Head of caudate nucleus (tissue), 42 donors: ENCODE data around the gene COBLL1.

Experiments used
- DNase-seq, 42 donors: peaks; one replicate each; pipeline versions ENCODE4 v3.0.0 to v3.0.0-alpha.2; 2020 to 2021; ENCODE audit warnings: mixed read lengths in 7 of 42
- intact Hi-C: fragments of 100-400 bp; cut with DNase I; formaldehyde crosslinking; loops from one replicate; pipeline ENCODE4 v1.15.0; 2022

COBLL1 gene, protein sequence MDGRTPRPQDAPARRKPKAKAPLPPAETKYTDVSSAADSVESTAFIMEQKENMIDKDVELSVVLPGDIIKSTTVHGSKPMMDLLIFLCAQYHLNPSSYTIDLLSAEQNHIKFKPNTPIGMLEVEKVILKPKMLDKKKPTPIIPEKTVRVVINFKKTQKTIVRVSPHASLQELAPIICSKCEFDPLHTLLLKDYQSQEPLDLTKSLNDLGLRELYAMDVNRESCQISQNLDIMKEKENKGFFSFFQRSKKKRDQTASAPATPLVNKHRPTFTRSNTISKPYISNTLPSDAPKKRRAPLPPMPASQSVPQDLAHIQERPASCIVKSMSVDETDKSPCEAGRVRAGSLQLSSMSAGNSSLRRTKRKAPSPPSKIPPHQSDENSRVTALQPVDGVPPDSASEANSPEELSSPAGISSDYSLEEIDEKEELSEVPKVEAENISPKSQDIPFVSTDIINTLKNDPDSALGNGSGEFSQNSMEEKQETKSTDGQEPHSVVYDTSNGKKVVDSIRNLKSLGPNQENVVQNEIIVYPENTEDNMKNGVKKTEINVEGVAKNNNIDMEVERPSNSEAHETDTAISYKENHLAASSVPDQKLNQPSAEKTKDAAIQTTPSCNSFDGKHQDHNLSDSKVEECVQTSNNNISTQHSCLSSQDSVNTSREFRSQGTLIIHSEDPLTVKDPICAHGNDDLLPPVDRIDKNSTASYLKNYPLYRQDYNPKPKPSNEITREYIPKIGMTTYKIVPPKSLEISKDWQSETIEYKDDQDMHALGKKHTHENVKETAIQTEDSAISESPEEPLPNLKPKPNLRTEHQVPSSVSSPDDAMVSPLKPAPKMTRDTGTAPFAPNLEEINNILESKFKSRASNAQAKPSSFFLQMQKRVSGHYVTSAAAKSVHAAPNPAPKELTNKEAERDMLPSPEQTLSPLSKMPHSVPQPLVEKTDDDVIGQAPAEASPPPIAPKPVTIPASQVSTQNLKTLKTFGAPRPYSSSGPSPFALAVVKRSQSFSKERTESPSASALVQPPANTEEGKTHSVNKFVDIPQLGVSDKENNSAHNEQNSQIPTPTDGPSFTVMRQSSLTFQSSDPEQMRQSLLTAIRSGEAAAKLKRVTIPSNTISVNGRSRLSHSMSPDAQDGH

DNA sequence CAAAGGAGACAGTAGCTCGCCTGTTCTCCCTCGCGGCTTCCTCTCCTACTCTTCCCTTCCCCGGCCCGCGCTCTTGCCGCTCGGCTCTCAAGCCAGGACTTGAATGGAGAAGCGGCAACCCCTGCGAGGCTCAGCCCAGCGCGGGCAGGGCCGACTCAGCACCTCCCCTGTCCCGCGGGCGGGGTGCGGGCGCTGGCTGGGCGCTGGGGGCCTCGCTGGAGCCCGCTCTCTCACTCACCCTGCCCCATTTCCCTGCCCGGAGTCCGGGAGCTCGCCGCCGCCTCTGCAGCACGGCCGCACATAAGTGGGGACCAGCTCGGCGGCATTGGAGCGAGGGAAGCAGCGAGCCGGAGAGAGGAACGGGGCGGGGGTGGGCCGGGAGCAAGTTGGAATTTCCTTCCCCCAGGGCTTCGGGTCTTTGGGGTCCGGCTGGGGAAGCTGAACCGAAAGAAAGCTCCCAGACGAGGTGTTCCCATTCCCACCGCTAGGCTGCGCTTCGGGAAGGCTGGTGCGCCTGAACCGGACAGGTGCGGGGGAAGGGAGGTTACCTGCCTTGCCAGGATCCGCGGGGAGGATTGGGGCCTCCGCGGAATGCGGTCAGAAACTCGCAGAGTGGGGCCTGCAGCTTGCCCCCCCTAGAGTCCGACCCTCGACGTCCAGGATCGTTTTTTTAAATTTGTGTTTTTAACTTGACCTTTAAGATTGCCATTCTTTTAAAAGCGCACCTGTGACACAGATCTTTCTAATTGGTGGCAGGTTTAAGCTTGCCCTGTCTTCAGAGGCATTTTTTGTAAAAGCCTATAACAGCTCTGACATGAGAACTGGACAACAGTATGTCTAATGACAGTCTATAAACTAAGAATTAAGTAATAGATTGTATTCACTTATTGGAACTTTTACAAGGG is at the start of gene COBLL1:
Gene COBLL1 (minus strand): TSS at position 105 of the 905 bp plus-strand sequence. CDS start 627 bp downstream, outside the sequence.
- peak; percentile 14 to 80 (median 57) for DNase-seq
- intact Hi-C loops: no loop called here

DNA sequence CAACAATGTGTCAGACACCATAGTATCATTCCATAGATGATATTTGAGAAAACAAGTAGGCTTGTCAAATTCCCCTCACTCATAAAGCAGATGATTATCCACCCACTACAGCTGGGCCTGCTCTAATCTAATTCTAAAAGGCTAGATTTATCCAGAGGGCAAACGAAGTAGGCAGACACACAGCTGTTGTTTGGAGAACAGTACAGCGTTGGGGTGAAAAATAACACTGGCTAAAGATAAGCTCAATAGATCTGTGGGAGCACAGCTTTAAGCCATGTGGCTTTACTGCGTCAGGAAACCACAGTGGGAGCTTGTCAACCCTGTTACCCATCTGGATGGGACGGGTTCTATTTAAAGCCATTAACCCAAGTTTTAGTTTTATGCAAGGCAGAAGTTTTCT is 48.9 kb upstream of the COBLL1 start:
- intact Hi-C loops: no loop called here
- no peak for DNase-seq

DNA sequence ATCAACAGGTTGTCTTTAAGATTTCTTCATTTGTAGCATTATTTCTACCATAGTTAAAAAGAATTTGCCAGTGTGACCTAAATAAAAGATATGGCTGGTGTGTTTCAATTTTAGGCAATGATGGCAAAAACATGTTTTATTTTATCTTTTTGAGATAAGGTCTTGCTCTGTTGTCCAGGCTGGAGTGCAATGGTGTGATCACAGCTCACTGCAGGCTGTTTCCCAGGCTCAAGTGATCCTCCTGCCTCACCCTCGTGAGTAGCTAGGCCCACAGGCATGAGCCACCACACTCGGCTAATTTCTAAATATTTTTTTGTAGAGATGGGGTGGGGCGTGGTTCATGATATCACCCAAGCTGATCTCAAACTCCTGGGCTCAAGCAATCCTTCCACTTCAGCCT is 47.0 kb upstream of the COBLL1 start:
- no peak for DNase-seq

DNA sequence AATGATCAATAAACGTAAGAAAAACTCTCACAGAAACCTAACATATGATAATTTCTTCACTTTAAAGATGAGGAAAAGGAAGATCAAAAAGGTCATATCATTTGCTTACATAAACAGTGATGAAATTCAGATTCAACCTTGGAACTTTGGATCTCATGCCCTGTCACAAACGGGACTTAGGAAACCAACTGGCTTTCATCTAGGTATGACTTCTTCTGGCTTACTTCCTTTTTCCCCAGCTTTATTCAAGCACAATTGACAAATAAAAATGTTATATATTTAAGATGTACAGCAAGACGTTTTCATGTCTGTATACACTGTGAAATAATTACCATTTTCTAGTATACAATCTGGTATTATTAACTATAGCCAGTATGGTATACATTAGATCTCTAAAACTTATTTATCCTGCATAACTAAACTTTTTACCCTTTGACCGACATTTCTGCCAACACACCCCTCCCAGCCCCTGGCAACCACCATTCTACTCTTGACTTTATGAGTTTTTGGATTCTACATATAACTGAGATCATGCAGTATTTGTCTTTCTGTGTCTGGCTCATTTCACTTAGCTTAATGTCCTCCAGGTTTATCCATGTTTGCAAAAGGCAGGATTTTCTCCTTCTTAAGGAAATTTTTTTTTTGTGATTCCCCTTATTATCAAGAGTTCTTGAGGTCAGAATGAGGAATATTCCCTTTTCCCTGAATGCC is 46.0 kb upstream of the COBLL1 start:
- DNase-seq: no peak
- intact Hi-C loops: no loop called here

More for the DNA sequence above, 47.0 kb upstream of the COBLL1 start:
- intact Hi-C loops: no loop called here

DNA sequence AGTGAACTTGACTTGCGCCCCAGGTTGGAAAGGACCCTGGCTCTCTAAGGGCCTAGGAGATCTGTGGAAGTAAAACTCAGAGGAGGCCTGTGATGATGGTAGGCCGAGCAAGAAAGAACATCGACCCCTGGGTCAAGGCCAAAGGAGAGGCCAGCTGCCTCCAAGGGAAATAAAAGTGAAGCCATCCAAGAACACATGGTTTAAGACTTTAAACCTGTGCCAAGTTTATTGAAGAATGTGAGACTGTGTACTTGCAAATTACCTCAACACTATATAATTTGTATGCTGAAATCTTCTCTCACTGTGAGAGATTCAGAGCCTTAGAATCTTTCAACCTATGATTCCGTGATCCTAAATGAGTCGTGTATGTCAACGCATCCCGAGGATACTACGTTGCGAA is 40.7 kb upstream of the COBLL1 start:
- intact Hi-C loops: no loop called here
- no peak for DNase-seq

DNA sequence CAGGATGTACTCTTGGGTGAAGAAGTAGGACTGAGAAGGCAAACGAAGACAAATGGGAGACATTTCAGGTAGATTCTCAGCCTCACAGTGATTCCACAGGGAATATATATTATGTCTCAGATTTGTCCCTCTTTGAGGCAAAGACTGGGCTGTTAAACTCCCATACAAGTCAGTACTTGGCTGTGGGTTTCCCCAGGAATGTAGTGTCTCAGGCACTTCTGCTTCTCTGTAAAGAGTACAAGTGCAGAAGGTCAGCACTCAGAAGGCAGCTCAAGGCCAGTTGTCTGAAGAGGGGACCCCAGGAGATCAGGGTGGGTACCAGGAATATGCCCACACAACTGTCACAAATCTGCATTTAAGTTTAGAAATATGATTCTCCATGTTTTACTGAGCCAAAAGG is 39.9 kb upstream of the COBLL1 start:
- intact Hi-C loops: no loop called here
- no peak for DNase-seq

DNA sequence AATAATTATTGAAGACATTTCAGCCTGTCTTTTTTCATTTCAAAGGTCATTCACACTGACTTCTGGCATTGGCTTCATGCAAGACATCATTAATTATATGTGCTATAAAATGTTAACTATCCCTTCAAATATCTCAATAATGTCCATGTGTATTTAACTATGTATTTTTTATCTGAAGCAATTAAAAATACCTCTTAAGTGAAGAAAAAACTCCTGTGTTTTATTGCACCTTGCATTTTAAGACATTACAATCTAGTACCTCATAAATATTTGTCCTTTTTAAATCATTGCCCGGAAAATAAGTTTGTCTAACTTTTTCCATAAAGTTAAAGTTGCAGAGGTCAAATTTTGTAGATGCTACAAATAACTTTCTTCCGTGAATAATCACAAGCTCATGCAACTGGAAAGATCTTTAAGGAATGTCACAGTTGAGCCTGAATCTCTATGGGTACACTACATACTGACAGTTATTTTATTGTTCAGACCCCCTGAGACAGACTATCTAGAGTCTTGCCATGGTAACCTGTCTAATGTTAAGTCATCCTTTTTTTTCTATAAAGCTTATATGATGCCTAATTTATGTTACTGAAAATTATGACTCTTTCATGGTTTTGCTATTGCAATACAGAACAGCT is 38.4 kb upstream of the COBLL1 start:
- intact Hi-C loops: no loop called here
- no peak for DNase-seq

DNA sequence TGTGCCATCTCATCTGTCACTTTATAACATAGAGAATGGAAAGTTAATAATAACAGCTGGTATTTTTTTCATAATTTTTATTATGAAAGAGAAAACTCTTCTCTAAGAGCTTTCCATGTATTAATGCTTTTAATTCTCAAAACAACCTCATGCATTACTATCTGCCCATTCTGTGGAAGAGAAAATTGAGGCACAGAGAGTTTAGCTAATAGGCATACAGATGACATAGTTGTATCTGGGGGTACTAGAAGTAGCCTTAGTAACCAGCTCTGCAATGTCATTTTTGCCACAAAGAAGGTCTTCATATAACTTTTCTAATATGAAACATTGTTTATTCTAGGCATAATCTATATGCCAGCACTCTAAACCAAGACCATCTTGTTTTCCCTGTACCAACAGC is 36.3 kb upstream of the COBLL1 start:
- no peak for DNase-seq
- intact Hi-C loops: no loop called here

DNA sequence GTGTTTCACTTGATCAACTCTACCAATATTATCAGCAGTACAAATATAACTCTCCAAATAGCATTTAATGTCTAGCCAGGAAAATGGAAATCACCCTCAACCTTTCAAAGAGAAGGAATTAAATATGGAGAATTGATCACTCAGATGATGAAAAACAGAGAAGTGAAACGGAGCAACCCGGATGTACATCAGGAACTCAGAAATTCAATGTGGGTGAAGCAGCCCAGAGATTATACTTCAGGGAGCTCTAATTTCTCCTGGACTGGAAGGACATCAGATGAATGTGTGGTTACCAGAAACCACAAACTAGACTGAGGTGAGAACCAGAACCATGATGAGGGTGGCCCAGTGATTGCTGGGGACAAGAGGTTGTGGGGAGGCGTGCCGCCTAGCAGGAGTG is 35.5 kb upstream of the COBLL1 start:
- intact Hi-C loops: no loop called here
- DNase-seq: no peak

DNA sequence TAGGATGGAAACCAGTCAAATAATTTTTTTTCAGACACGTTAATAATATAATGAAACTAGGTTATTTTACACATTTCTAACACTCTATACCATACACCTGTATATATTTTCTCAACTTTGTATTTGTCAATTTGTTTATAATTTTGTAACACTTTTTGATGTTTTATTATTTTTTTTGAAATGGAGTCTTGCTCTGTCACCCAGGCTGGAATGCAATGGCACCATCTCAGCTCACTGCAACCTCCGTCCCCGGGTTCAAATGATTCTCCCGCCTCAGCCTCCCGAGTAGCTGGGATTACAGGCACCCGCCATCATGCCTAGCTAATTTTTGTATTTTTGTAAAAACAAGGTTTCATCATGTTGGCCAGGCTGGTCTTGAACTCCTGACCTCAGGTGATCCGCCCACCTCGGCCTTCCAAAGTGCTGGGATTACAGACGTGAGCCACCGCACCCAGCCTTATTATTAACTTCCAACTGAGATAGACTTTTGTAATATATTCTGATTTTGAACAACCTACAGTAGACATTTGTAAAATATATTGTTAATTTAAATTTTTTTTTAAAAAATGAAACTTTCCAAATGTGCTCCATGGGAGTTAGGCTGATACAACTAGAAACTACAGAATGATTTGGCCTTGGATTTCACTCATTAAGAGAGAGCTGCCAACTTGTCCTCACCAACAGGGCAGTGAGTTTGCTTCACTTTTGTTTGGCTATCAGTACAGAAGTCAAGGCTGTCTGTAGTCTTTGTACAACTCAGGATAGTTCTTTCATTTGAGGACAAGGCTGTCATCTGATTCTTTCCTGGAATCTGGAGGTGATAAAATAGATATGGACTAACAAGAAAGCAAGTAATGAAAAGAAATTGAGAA is 33.9 kb upstream of the COBLL1 start:
- intact Hi-C loops: no loop called here
- no peak for DNase-seq

DNA sequence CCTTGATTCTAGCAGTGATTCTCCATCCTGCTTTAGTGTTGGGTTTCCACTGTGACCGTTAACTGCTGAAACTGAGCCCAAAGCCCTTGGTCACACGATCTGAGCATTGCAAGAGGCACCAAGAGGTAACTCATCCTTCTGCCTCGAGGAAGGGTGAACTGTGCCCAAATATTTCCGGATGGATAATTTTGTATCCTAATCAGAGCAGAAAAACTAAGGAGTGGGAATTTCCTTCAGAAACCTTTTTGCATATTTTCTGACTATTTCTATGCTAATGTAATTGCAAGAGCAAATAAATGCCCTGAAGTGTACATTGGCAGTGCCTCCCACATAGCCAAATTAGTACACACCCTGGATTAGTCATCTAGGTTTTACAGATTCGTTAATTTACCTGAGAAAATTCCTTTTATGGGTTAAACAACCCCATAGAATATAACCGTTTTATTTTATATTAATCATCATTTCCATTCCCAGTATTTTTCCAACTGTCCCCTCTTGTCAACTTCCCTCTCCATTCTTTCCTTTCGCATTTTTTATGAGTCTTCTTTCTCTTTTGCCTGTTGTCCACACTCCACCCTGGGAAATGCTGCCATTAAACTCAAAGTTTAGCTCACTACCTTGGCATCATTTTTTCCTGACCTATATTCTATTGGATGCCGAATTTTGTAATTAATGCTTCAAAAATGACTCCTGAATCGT is 31.7 kb upstream of the COBLL1 start:
- intact Hi-C loops: no loop called here
- DNase-seq: no peak

DNA sequence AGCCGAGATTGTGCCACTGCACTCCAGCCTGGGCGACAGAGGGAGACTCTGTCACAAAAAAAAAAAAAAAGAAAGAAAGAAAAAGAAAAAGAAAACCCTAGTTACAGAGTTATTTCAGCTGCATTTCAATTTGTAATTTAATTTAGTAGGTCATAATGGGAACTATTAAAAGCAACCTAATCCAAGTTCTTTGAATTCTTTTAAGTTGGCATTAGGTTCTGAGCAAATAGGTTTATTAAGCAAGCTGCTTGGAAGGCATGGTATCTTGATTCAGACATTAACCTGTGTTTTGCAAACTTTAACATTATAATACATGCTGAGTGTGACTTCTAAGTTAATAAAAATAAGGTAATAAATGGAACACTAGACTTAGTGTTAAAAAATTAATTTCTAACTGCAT is 29.8 kb upstream of the COBLL1 start:
- no peak for DNase-seq
- intact Hi-C loops: no loop called here

DNA sequence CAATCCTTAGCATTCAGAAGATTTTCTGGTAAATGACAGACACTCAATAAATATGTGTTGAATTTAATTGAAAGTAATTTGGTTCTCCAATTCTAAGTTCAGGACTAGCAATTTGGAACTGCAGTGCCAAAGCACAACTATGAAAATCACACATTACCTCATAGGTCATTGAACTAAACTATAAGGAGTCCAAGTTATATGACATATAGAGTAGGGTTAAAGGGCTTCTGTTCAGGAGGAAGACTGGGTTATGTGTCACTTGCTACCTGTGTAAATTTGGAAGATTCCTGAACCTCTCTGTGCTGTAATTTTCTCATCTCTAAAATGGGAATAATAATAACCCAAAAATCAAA is 27.8 kb upstream of the COBLL1 start:
- intact Hi-C loops: no loop called here

DNA sequence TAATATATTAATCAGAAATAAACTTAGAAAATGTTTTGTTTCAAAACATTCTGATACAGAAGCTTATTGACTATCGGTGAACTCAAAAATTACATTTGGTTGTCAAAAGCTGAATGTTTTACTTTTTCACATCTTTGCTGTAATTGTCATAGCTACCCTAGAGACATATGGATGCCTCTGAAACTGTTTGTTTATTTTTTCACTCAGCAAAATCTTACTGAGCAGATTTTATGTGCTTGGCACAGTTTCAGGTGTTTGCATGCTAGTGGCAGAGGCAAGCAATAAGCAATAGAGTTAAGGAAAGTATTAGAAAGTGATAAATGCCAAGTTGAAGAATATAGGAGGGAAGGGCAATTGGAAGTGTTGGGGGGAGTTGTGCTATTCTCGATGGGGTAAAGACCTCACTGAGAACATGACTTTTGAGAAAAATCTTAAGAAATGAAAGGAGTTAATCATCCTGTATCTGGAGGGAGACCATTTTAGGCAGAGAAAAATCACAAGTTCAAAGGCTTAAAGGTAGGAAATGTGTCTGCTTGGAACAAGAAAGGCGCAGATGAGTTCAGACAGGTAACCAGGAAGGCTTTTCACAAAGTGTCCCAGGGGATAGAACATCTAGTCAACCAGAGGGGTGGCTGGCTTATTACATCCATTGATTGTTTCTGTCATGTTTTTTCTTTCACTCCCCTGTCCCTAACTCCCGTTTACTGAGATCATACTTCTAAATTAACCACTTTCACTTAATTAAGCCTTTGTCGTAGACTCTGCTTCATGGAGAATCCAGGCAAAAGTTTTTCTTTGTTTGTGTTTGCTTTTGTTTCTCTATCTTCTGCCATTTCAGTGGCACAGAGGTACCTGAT is 27.2 kb upstream of the COBLL1 start:
- DNase-seq: no peak

More for the DNA sequence above, 27.8 kb upstream of the COBLL1 start:
- DNase-seq: no peak

DNA sequence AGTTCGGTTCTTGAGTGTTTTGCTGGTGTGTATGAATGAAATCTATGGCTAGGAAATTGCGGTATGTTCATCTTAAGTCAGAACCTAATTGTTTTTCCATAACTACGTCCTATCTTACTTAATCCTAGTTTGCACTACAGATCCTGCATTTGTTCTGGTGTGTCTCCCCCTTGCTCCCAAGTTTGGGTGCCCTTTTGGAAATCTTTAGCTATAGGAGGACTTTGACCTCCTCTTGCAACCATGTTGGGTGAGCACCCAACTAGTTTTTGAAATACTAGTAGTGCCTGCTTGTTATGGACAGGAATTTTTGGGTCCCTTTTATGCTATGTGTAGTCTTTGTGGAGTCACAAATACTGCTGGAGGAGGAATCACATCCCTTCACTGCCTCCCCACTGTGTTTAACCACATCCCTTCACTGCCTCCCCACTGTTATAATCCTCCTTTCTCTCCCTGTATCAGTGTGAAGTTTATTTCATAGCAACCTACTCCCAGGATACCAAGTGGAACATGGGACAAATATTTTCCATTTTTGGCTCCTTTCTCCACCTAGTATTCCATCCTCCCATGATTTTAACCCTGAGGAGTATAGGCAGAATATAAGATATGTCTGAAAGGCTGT is 26.3 kb upstream of the COBLL1 start:
- no peak for DNase-seq

More for the DNA sequence above, 27.2 kb upstream of the COBLL1 start:
- intact Hi-C loops: no loop called here

More for the DNA sequence above, 26.3 kb upstream of the COBLL1 start:
- intact Hi-C loops: no loop called here
